Activated CD4-positive, alpha-beta T cell treated with anti-CD3 and anti-CD28 coated beads, Interleukin-2, amount 10 ng/mL, durations not matched to agents 24 days and 14 days (primary cell): ENCODE data around the gene KCNK7. TPM values are rescaled to one million over a fixed set of nuclear protein-coding genes. Genes with fewer than 3 reads are reported as not detected.
"Not testable (repeated sequence)": the region's sequence is repeated elsewhere in the genome, so short reads cannot be mapped to it uniquely, and the experiment has no call there.

ENCODE experiments used
- DNase-seq: peaks from one replicate; pipeline ENCODE4 v3.0.0; 2022
- H3K27ac Mint-ChIP-seq: one replicate; pipeline ENCODE4 v1.8.0; 2022; ENCODE audit warnings: mild to moderate bottlenecking, mixed read lengths
- H3K27me3 Mint-ChIP-seq: one replicate; pipeline ENCODE4 v1.8.0; 2022; ENCODE audit warnings: mixed read lengths
- H3K36me3 Mint-ChIP-seq: one replicate; pipeline ENCODE4 v1.8.0; 2022; ENCODE audit warnings: low read depth, mild to moderate bottlenecking, mixed read lengths
- H3K4me1 Mint-ChIP-seq: one replicate; pipeline ENCODE4 v1.8.0; 2021; ENCODE audit warnings: mixed read lengths
- H3K4me3 Mint-ChIP-seq: one replicate; pipeline ENCODE4 v1.8.0; 2022; ENCODE audit warnings: mild to moderate bottlenecking, moderate library complexity, mixed read lengths
- H3K9me3 Mint-ChIP-seq: one replicate; pipeline ENCODE4 v1.8.0; 2021; ENCODE audit warnings: mixed read lengths
- intact Hi-C: fragments of 100-400 bp; cut with micrococcal nuclease; formaldehyde crosslinking; loops from one replicate; pipeline ENCODE4 v1.15.1; 2023
- total RNA-seq: library from RNA; stranded (reverse); gene quantifications from 2 replicates; pipeline ENCODE4 v1.2.3, GENCODE V29; 2022

The KCNK7 gene
- 0.69 and 1.3 TPM in 2 replicates for total RNA-seq

GRCh38 chr11:65595543-65596281 lies at the start of gene KCNK7:
Gene KCNK7 (minus strand): TSS chr11:65595800. CDS start chr11:65595772, 28 bp downstream.
- DNase-seq, result no peak
- H3K36me3 Mint-ChIP-seq, result peaks cover 28% of the 10 kb centered on the region
- no peak within 1 kb of the TSS for H3K4me3 Mint-ChIP-seq
- no peaks in the 10 kb centered on the region for H3K9me3 Mint-ChIP-seq
- intact Hi-C loops, result no loop called here
- H3K27ac Mint-ChIP-seq, result peak within 1 kb of the TSS; percentile 74
- no peaks in the 10 kb centered on the region for H3K27me3 Mint-ChIP-seq
- H3K4me1 Mint-ChIP-seq, result peaks cover 13% of the 10 kb centered on the region

- H3K9me3 Mint-ChIP-seq, result no peaks in the 10 kb centered on the region
- H3K4me3 Mint-ChIP-seq, result no peak overlapping the region
- DNase-seq, result no peak
- H3K36me3 Mint-ChIP-seq, result peaks cover 42% of the 10 kb centered on the region
- intact Hi-C loops, result no loop called here
- no peaks in the 10 kb centered on the region for H3K27me3 Mint-ChIP-seq
- peaks cover 26% of the 10 kb centered on the region for H3K4me1 Mint-ChIP-seq
- H3K27ac Mint-ChIP-seq, result no peak overlapping the region
These were observed 49.2 kb upstream of the KCNK7 start for GRCh38 chr11:65644837-65645236.

- peak; percentile 76 for DNase-seq
- H3K36me3 Mint-ChIP-seq, result peaks cover 39% of the 10 kb centered on the region
- peak overlapping the region; percentile 64 for H3K27ac Mint-ChIP-seq
- intact Hi-C loops, result no loop called here
- peaks cover 29% of the 10 kb centered on the region for H3K4me1 Mint-ChIP-seq
- H3K4me3 Mint-ChIP-seq, result no peak overlapping the region
- no peaks in the 10 kb centered on the region for H3K27me3 Mint-ChIP-seq
- H3K9me3 Mint-ChIP-seq, result no peaks in the 10 kb centered on the region
These were observed 48.4 kb upstream of the KCNK7 start for GRCh38 chr11:65643971-65644370.

GRCh38 chr11:65642014-65642671 lies 46.5 kb upstream of the KCNK7 start:
- peak; percentile 70 for DNase-seq
- Mint-ChIP-seq H3K27me3 (no peaks in the 10 kb centered on the region), H3K27ac (peak overlapping the region; percentile 76), H3K4me1 (peaks cover 34% of the 10 kb centered on the region), H3K9me3 (no peaks in the 10 kb centered on the region), H3K4me3 (peak overlapping the region; percentile 84), H3K36me3 (peaks cover 31% of the 10 kb centered on the region)
- intact Hi-C loops, result no loop called here

GRCh38 chr11:65641297-65642013 lies 45.9 kb upstream of the KCNK7 start:
- peak overlapping the region; percentile 76 for H3K27ac Mint-ChIP-seq
- no peak for DNase-seq
- H3K4me3 Mint-ChIP-seq, result peak overlapping the region; percentile 84
- no peaks in the 10 kb centered on the region for H3K27me3 Mint-ChIP-seq
- intact Hi-C loops, result no loop called here
- peaks cover 37% of the 10 kb centered on the region for H3K4me1 Mint-ChIP-seq
- no peaks in the 10 kb centered on the region for H3K9me3 Mint-ChIP-seq
- H3K36me3 Mint-ChIP-seq, result peaks cover 36% of the 10 kb centered on the region

GRCh38 chr11:65640483-65641296 lies 45.1 kb upstream of the KCNK7 start:
- peaks cover 37% of the 10 kb centered on the region for H3K36me3 Mint-ChIP-seq
- no peaks in the 10 kb centered on the region for H3K9me3 Mint-ChIP-seq
- intact Hi-C loops, result no loop called here
- peak overlapping the region; percentile 91 for H3K27ac Mint-ChIP-seq
- H3K4me3 Mint-ChIP-seq, result peak overlapping the region; percentile 84
- peak; percentile 84 for DNase-seq
- peaks cover 37% of the 10 kb centered on the region for H3K4me1 Mint-ChIP-seq
- no peaks in the 10 kb centered on the region for H3K27me3 Mint-ChIP-seq

GRCh38 chr11:65639623-65640482 lies 44.3 kb upstream of the KCNK7 start:
- peak overlapping the region; percentile 84 for H3K4me3 Mint-ChIP-seq
- H3K27me3 Mint-ChIP-seq, result no peaks in the 10 kb centered on the region
- H3K27ac Mint-ChIP-seq, result peak overlapping the region; percentile 91
- DNase-seq, result peak; percentile 89
- intact Hi-C loops, result loop anchor here (2.0 kb wide), 1 partner anchor 65 kb away; no protein-coding TSS in a partner anchor
- no peaks in the 10 kb centered on the region for H3K9me3 Mint-ChIP-seq
- H3K4me1 Mint-ChIP-seq, result peaks cover 38% of the 10 kb centered on the region
- H3K36me3 Mint-ChIP-seq, result peaks cover 37% of the 10 kb centered on the region

- intact Hi-C loops, result loop anchor here (2.0 kb wide), 1 partner anchor 64 kb away; no protein-coding TSS in a partner anchor
- Mint-ChIP-seq H3K36me3 (peaks cover 34% of the 10 kb centered on the region), H3K27ac (peak overlapping the region; percentile 89), H3K4me1 (peaks cover 38% of the 10 kb centered on the region), H3K4me3 (peak overlapping the region; percentile 84)
- not testable (repeated sequence) for H3K9me3 Mint-ChIP-seq, DNase-seq, H3K27me3 Mint-ChIP-seq
These were observed 43.6 kb upstream of the KCNK7 start for GRCh38 chr11:65639228-65639597.

GRCh38 chr11:65637794-65638419 lies 42.3 kb upstream of the KCNK7 start, which contains the start of gene SIPA1:
Gene SIPA1 (plus strand): TSS chr11:65638101. CDS start chr11:65640922, 2,821 bp downstream.
- DNase-seq, result peak; percentile 95
- Mint-ChIP-seq H3K4me3 (peak within 1 kb of the TSS; percentile 84), H3K27me3 (no peaks in the 10 kb centered on the region), H3K4me1 (peaks cover 31% of the 10 kb centered on the region), H3K36me3 (peaks cover 27% of the 10 kb centered on the region), H3K27ac (peak within 1 kb of the TSS; percentile 89), H3K9me3 (no peaks in the 10 kb centered on the region)
- intact Hi-C loops, result loop anchor here (1.0 to 2.0 kb wide), 4 partner anchors 14 to 63 kb away; no protein-coding TSS in a partner anchor

- Mint-ChIP-seq H3K4me1 (peaks cover 31% of the 10 kb centered on the region), H3K9me3 (no peaks in the 10 kb centered on the region), H3K27me3 (no peaks in the 10 kb centered on the region), H3K4me3 (peak overlapping the region; percentile 84), H3K27ac (peak overlapping the region; percentile 60), H3K36me3 (peaks cover 27% of the 10 kb centered on the region)
- intact Hi-C loops, result no loop called here
- DNase-seq, result no peak
These were observed 41.5 kb upstream of the KCNK7 start for GRCh38 chr11:65637032-65637557.

- Mint-ChIP-seq H3K9me3 (no peaks in the 10 kb centered on the region), H3K36me3 (peaks cover 27% of the 10 kb centered on the region), H3K27ac (peak overlapping the region; percentile 60)
These were observed 40.8 kb upstream of the KCNK7 start for GRCh38 chr11:65636108-65637031.

More at GRCh38 chr11:65636108-65637031, 40.8 kb upstream of the KCNK7 start:
- H3K4me1 Mint-ChIP-seq, result peaks cover 24% of the 10 kb centered on the region
- DNase-seq, result no peak
- intact Hi-C loops, result no loop called here
- H3K27me3 Mint-ChIP-seq, result no peaks in the 10 kb centered on the region
- H3K4me3 Mint-ChIP-seq, result peak overlapping the region; percentile 23
